HL-60 (cell line): ENCODE results near the gene GEN1.

Source experiments
- CTCF ChIP-seq: IDR thresholded peaks from one replicate; pipeline ENCODE4 v1.5.1; 2011; ENCODE audit warnings: low read length, control low read depth, inconsistent platforms; ENCODE audit not compliant: insufficient read depth
- POLR2AphosphoS5 ChIP-seq: IDR thresholded peaks from 2 replicates; pipeline ENCODE4 v1.6.1; 2012; ENCODE audit warnings: low read depth
- REST ChIP-seq: IDR thresholded peaks from 2 replicates; pipeline ENCODE4 v1.6.1; 2012; ENCODE audit warnings: low read depth; ENCODE audit not compliant: insufficient replicate concordance

- TF ChIP-seq CTCF, result no peak
- no peak for TF ChIP-seq POLR2AphosphoS5
- TF ChIP-seq REST, result no peak
Measured at GRCh38 chr2:17757321-17757720, 3.4 kb downstream of the GEN1 start.
